ENCODE data around the gene PTAR1.
"Not testable (repeated sequence)": the region's sequence is repeated elsewhere in the genome, so short reads cannot be mapped to it uniquely, and the experiment has no call there.

The PTAR1 gene

GRCh38 chr9:69759421-69760277, at the start of gene PTAR1:
TSS of gene PTAR1 (minus strand) at chr9:69760011. CDS start at chr9:69759938, 73 bp downstream.
- peak; percentile 78 for DNase-seq

- no peak for DNase-seq
Observed at GRCh38 chr9:69809304-69809863, 49.6 kb upstream of the PTAR1 start.

- DNase-seq: no peak
Observed at GRCh38 chr9:69806627-69807026, 46.8 kb upstream of the PTAR1 start.

GRCh38 chr9:69805962-69806515, 46.2 kb upstream of the PTAR1 start:
- no peak for DNase-seq

GRCh38 chr9:69801989-69802388, 42.2 kb upstream of the PTAR1 start:
- no peak for DNase-seq

- not testable (repeated sequence) for DNase-seq
Observed at GRCh38 chr9:69800027-69800426, 40.2 kb upstream of the PTAR1 start.

- DNase-seq: not testable (repeated sequence)
Observed at GRCh38 chr9:69799521-69799920, 39.7 kb upstream of the PTAR1 start.

GRCh38 chr9:69798744-69799143, 38.9 kb upstream of the PTAR1 start:
- no peak for DNase-seq

GRCh38 chr9:69797675-69798074, 37.9 kb upstream of the PTAR1 start:
- DNase-seq: peak; percentile 83

- DNase-seq: peak; percentile 2
Observed at GRCh38 chr9:69794356-69794755, 34.5 kb upstream of the PTAR1 start.

- no peak for DNase-seq
Observed at GRCh38 chr9:69785757-69786156, 25.9 kb upstream of the PTAR1 start.

GRCh38 chr9:69773258-69773657, 13.4 kb upstream of the PTAR1 start:
- DNase-seq: no peak

- DNase-seq: no peak
Observed at GRCh38 chr9:69771775-69772418, 12.1 kb upstream of the PTAR1 start.

GRCh38 chr9:69768716-69769115, 8.9 kb upstream of the PTAR1 start:
- no peak for DNase-seq

- DNase-seq: no peak
Observed at GRCh38 chr9:69768101-69768500, 8.3 kb upstream of the PTAR1 start.

- not testable (repeated sequence) for DNase-seq
Observed at GRCh38 chr9:69763862-69764261, 4.1 kb upstream of the PTAR1 start.

- DNase-seq: no peak
Observed at GRCh38 chr9:69762527-69762926, 2.7 kb upstream of the PTAR1 start.

- no peak for DNase-seq
Observed at GRCh38 chr9:69760278-69760610, 433 bp upstream of the PTAR1 start.

GRCh38 chr9:69759021-69759420, 790 bp downstream of the PTAR1 start:
- no peak for DNase-seq

- DNase-seq: no peak
Observed at GRCh38 chr9:69757996-69758675, 1.7 kb downstream of the PTAR1 start.

GRCh38 chr9:69755205-69755604, 4.6 kb downstream of the PTAR1 start:
- DNase-seq: no peak

GRCh38 chr9:69753830-69754229, 6.0 kb downstream of the PTAR1 start:
- DNase-seq: no peak

GRCh38 chr9:69750085-69750484, 9.7 kb downstream of the PTAR1 start:
- no peak for DNase-seq

All from NCI-H1694 treated with DMSO at 0.1 percent for 48 hours (cell line).